Measurements from ENCODE around the gene SNX13.

DNA sequence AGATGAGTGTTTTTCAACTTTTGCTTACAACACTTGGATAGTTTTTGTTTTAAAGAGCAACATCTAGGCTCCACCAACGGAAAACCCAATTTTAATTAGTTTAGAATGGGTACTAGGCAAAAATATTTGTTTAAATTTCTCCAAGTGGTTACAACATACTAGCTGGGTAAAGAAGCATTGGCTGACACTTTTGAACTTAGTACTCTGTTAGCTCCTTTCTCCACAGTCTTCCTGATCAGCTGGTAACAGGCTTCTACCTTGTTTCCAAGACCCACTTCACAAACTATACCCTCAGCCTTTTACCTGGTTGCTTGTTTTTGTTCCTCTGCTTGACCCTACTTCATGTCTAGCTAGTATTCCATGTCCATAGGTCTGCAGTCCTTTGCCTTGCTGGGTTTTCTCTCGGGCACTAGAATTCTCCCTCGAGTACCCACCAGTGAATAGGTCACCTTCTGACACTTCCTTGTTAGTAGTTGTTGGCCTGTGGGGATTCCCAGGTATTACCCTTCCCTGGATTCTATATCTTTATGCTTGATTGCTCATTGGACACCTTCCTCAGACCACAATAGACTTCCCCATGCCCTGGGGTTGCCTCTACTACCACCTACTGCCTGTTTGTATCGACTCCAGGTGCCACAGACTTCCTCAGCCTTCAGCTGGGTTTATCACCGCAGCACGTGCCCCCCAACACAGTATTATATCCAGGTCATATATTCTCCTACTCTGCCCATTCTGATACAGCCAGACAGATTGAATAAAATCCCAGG lies 45.4 kb upstream of the SNX13 start:
- TF ChIP-seq POLR2AphosphoS5 (IDR thresholded peaks at IDR 0.05; ENCODE audit: borderline replicate concordance, low read depth, low read length): no peak
- no peak for TF ChIP-seq EZH2 (IDR thresholded peaks at IDR 0.05)
